CD4-positive, alpha-beta T cell treated with Interleukin-4 for 4 hours (primary cell): ENCODE data around the gene GRM6.

Experiments used
- DNase-seq: peaks from one replicate; pipeline ENCODE4 v3.0.0-alpha.2; 2020

Gene GRM6

GRCh38 chr5:178994580-178995340, at the start of gene GRM6:
GRM6 (minus strand) TSS chr5:178995320; CDS start chr5:178994944, 376 bp downstream.
- no peak for DNase-seq

GRCh38 chr5:179044765-179045164, 49.6 kb upstream of the GRM6 start:
- no peak for DNase-seq

- DNase-seq: no peak
These were observed 38.0 kb upstream of the GRM6 start for GRCh38 chr5:179033004-179033580.

- peak; percentile 96 for DNase-seq
These were observed 28.5 kb upstream of the GRM6 start, which contains the start of gene ZNF879 for GRCh38 chr5:179023528-179024189. ZNF879 (plus strand) TSS chr5:179023804; CDS start chr5:179025005, 1,201 bp downstream.

GRCh38 chr5:179008667-179009066, 13.5 kb upstream of the GRM6 start:
- DNase-seq: no peak

GRCh38 chr5:179006564-179006963, 11.4 kb upstream of the GRM6 start:
- no peak for DNase-seq

- no peak for DNase-seq
These were observed 3.3 kb upstream of the GRM6 start for GRCh38 chr5:178998441-178998840.

GRCh38 chr5:178997191-178997590, 2.1 kb upstream of the GRM6 start:
- DNase-seq: no peak

- no peak for DNase-seq
These were observed 1.0 kb upstream of the GRM6 start for GRCh38 chr5:178996156-178996555.

- DNase-seq: no peak
These were observed 196 bp upstream of the GRM6 start for GRCh38 chr5:178995341-178995690.

GRCh38 chr5:178993955-178994579, 1.1 kb downstream of the GRM6 start:
- DNase-seq: no peak

- no peak for DNase-seq
These were observed 1.8 kb downstream of the GRM6 start for GRCh38 chr5:178993236-178993765.

GRCh38 chr5:178992291-178992895, 2.7 kb downstream of the GRM6 start:
- no peak for DNase-seq

GRCh38 chr5:178991190-178992145, 3.7 kb downstream of the GRM6 start:
- no peak for DNase-seq

- DNase-seq: no peak
These were observed 4.6 kb downstream of the GRM6 start for GRCh38 chr5:178990491-178990890.

- DNase-seq: no peak
These were observed 5.8 kb downstream of the GRM6 start for GRCh38 chr5:178989311-178989710.

GRCh38 chr5:178988436-178989220, 6.5 kb downstream of the GRM6 start:
- no peak for DNase-seq

GRCh38 chr5:178986326-178986960, 8.7 kb downstream of the GRM6 start:
- no peak for DNase-seq

- DNase-seq: no peak
These were observed 10.7 kb downstream of the GRM6 start for GRCh38 chr5:178984145-178985072.
